Keratinocyte (primary cell): ENCODE measurements around the gene ZER1.

Experiments used
- EZH2 ChIP-seq: IDR thresholded peaks from one replicate; pipeline ENCODE4 v1.6.1; 2012; ENCODE audit warnings: inconsistent platforms, mild to moderate bottlenecking, low read length, moderate library complexity
- TF ChIP-seq, protein P1 (sequence below), 3 experiments: IDR thresholded peaks in 1 of 3; conservative IDR thresholded peaks in 1 of 3; optimal IDR thresholded peaks in 1 of 3; 2 replicates in 2 of 3; 3 replicates in 1 of 3; pipeline versions ENCODE3 to v1.5.1; 2011; ENCODE audit warnings: low read length in 3 of 3, mild to moderate bottlenecking in 3 of 3, moderate library complexity in 2 of 3, control low read depth in 1 of 3, inconsistent platforms in 1 of 3; ENCODE audit not compliant: insufficient read depth in 2 of 3; ENCODE audit errors: extremely low read depth in 1 of 3

DNA sequence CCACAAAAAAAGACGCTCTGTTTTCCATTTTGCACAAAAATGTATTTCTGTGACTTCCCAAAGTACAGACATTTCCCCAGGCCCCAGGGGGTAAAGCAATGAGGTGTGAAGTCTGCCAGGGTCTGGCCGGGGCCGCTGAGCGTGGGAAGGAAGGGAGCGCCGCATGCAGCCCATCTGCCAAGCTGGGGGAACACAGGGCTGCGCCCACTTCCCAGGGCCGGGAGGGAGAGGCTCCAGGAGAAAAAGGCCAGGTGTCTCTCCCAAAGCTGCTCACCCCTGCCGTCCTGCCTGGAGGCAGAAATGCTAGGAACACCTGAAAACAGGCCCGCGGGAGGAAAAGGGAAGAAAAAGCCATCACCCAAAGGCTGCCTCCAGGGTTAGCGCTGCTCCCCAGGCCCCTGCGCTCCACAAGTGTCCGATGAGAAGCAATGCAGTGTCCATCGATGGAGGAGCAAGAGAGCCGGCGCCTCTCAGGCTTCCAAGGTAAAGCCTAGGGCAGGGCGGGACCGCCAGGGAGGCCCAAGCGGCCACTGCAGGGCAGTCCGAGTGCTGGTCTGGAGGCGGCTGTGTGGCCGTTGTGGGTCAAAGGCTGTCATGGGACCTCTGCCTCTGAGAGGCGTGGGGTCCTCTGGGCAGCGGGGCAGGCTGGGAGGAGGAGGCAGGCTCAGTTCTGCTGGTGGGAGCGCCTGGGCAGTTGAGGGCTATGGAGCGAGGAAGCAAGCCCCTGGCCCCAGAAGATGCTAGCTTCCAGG, 41.8 kb downstream of the ZER1 start:
- TF ChIP-seq EZH2 = no peak
- TF ChIP-seq, protein P1, sequence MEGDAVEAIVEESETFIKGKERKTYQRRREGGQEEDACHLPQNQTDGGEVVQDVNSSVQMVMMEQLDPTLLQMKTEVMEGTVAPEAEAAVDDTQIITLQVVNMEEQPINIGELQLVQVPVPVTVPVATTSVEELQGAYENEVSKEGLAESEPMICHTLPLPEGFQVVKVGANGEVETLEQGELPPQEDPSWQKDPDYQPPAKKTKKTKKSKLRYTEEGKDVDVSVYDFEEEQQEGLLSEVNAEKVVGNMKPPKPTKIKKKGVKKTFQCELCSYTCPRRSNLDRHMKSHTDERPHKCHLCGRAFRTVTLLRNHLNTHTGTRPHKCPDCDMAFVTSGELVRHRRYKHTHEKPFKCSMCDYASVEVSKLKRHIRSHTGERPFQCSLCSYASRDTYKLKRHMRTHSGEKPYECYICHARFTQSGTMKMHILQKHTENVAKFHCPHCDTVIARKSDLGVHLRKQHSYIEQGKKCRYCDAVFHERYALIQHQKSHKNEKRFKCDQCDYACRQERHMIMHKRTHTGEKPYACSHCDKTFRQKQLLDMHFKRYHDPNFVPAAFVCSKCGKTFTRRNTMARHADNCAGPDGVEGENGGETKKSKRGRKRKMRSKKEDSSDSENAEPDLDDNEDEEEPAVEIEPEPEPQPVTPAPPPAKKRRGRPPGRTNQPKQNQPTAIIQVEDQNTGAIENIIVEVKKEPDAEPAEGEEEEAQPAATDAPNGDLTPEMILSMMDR (optimal IDR thresholded peaks at IDR 0.05 in 1 of 3, IDR thresholded peaks at IDR 0.05 in 1 of 3, conservative IDR thresholded peaks at IDR 0.05 in 1 of 3; ENCODE audit: extremely low read depth in 1 of 3, insufficient read depth in 2 of 3, low read length in 3 of 3) = no peak
